GM23338 (cell line): ENCODE data around the gene MPP7. TPM values are rescaled to one million over a fixed set of nuclear protein-coding genes. Genes with fewer than 3 reads are reported as not detected.

ENCODE experiments used
- ATAC-seq: fragments of 200-7000 bp; cut with Tn5 transposase; 3 replicates; pipeline ENCODE4 v1.9.1; 2020
- DNase-seq: peaks from one replicate; pipeline ENCODE4 v3.0.0-alpha.2; 2015; ENCODE audit warnings: low spot score
- H2AFZ ChIP-seq: fragments of 200-600 bp; sonication (generic); 2 replicates; pipeline ENCODE4 v1.8.0; 2016; ENCODE audit warnings: antibody characterized with exemption, mild to moderate bottlenecking, moderate library complexity
- H3F3A ChIP-seq: fragments of 200-600 bp; sonication (generic); replicated peaks from 2 replicates; pipeline ENCODE4 v1.8.0; 2017; ENCODE audit warnings: antibody characterized with exemption, mixed run types, low read depth
- H3K27ac ChIP-seq: fragments of 200-600 bp; sonication (generic); 2 replicates; pipeline ENCODE4 v1.6.1; 2016; ENCODE audit warnings: low read depth
- H3K27me3 ChIP-seq: fragments of 200-600 bp; sonication (generic); 2 replicates; pipeline ENCODE4 v1.8.0; 2016; ENCODE audit warnings: mild to moderate bottlenecking, mixed run types, moderate library complexity; ENCODE audit not compliant: insufficient read depth
- H3K36me3 ChIP-seq: fragments of 200-600 bp; sonication (generic); 2 replicates; pipeline ENCODE4 v1.8.0; 2016; ENCODE audit warnings: mild to moderate bottlenecking; ENCODE audit not compliant: insufficient read depth
- H3K4me1 ChIP-seq: fragments of 200-600 bp; sonication (generic); 2 replicates; pipeline ENCODE4 v1.8.0; 2016; ENCODE audit warnings: mild to moderate bottlenecking, moderate library complexity; ENCODE audit not compliant: insufficient read depth
- H3K4me2 ChIP-seq: fragments of 200-600 bp; sonication (generic); 2 replicates; pipeline ENCODE4 v1.7.1; 2017; ENCODE audit warnings: mixed run types
- H3K4me3 ChIP-seq: fragments of 200-600 bp; sonication (generic); 2 replicates; pipeline ENCODE4 v1.6.1; 2016; ENCODE audit warnings: mixed run types
- H3K79me2 ChIP-seq: fragments of 200-600 bp; sonication (generic); replicated peaks from 2 replicates; pipeline ENCODE4 v1.8.0; 2017; ENCODE audit warnings: mild to moderate bottlenecking; ENCODE audit not compliant: insufficient read depth
- H3K9me2 ChIP-seq: fragments of 200-600 bp; sonication (generic); 2 replicates; pipeline ENCODE4 v1.8.0; 2017; ENCODE audit not compliant: insufficient read depth
- H4K20me1 ChIP-seq: fragments of 200-600 bp; sonication (generic); replicated peaks from 2 replicates; pipeline ENCODE4 v1.8.0; 2017; ENCODE audit warnings: mild to moderate bottlenecking; ENCODE audit not compliant: insufficient read depth
- H3K27ac Mint-ChIP-seq: 2 replicates; pipeline ENCODE4 v1.8.0; 2020; ENCODE audit warnings: inconsistent platforms, mild to moderate bottlenecking, moderate library complexity, mixed read lengths
- H3K27me3 Mint-ChIP-seq: 3 replicates; pipeline ENCODE4 v1.8.0; 2022; ENCODE audit warnings: low read depth, mild to moderate bottlenecking, moderate library complexity, mixed read lengths, inconsistent platforms; ENCODE audit not compliant: insufficient read depth, poor library complexity
- H3K36me3 Mint-ChIP-seq: 3 replicates; pipeline ENCODE4 v1.8.0; 2021; ENCODE audit warnings: low read depth, mild to moderate bottlenecking, inconsistent platforms, moderate library complexity, mixed read lengths
- H3K4me1 Mint-ChIP-seq: 3 replicates; pipeline ENCODE4 v1.8.0; 2020; ENCODE audit warnings: mild to moderate bottlenecking, inconsistent platforms, mixed read lengths
- H3K4me3 Mint-ChIP-seq: 3 replicates; pipeline ENCODE4 v1.8.0; 2021; ENCODE audit warnings: moderate library complexity, mild to moderate bottlenecking, inconsistent platforms, mixed read lengths
- H3K9me3 Mint-ChIP-seq: 3 replicates; pipeline ENCODE4 v1.8.0; 2020; ENCODE audit warnings: moderate library complexity, mild to moderate bottlenecking, inconsistent platforms, mixed read lengths
- CREB1 ChIP-seq: fragments of 250-450 bp; sonication (Bioruptor Pico); IDR thresholded peaks from 2 replicates; pipeline ENCODE4 v1.5.0; 2020; ENCODE audit warnings: low read depth, mild to moderate bottlenecking, moderate library complexity
- EZH2 ChIP-seq: fragments of 200-600 bp; sonication (generic); IDR thresholded peaks from one replicate; pipeline ENCODE4 v1.8.0; 2017; ENCODE audit warnings: antibody characterized with exemption, mild to moderate bottlenecking, low read depth; ENCODE audit not compliant: unreplicated experiment
- EZH2phosphoT487 ChIP-seq: fragments of 200-600 bp; sonication (generic); IDR thresholded peaks from one replicate; pipeline ENCODE4 v1.8.1; 2018; ENCODE audit warnings: antibody characterized with exemption; ENCODE audit not compliant: unreplicated experiment
- JUNB ChIP-seq: IDR thresholded peaks from one replicate; pipeline ENCODE4 v1.6.1; 2016; ENCODE audit warnings: antibody characterized with exemption; ENCODE audit not compliant: unreplicated experiment
- NANOG ChIP-seq: IDR thresholded peaks from 2 replicates; pipeline ENCODE4 v1.6.1; 2016; ENCODE audit warnings: antibody characterized with exemption, borderline replicate concordance
- POLR2AphosphoS5 ChIP-seq: IDR thresholded peaks from 2 replicates; pipeline ENCODE4 v1.6.1; 2016; ENCODE audit warnings: antibody characterized with exemption, low read depth
- STAT1 ChIP-seq: IDR thresholded peaks from one replicate; pipeline ENCODE4 v1.6.1; 2016; ENCODE audit warnings: antibody characterized with exemption; ENCODE audit not compliant: unreplicated experiment
- ZNF114 ChIP-seq: fragments of 250-450 bp; sonication (Bioruptor Pico); IDR thresholded peaks from 2 replicates; pipeline ENCODE4 v1.5.0; 2020; ENCODE audit warnings: mild to moderate bottlenecking, moderate library complexity
- ZNF331 ChIP-seq: fragments of 250-450 bp; sonication (Bioruptor Pico); IDR thresholded peaks from 2 replicates; pipeline ENCODE4 v1.5.0; 2020; ENCODE audit warnings: low read depth, mild to moderate bottlenecking, moderate library complexity
- polyA plus RNA-seq: library from polyadenylated mRNA; unstranded; fragments of >200 nt; fragmentation: Nextera tagmentation; extraction: Ambion mirVana; gene quantifications from 2 replicates; pipeline ENCODE4 v1.2.1, GENCODE V29; 2016
- total RNA-seq: library from RNA; depleted of rRNA; stranded (reverse); fragments of >200 nt; shearing (Covaris generic); gene quantifications from 2 replicates; pipeline ENCODE4 v1.2.3, GENCODE V29; 2014
- TF ChIP-seq, protein P1 (sequence below): IDR thresholded peaks from one replicate; pipeline ENCODE4 v1.6.1; 2018; ENCODE audit warnings: antibody characterized with exemption; ENCODE audit not compliant: unreplicated experiment
- TF ChIP-seq, protein P2 (sequence below): IDR thresholded peaks from 2 replicates; pipeline ENCODE4 v1.6.1; 2016; ENCODE audit warnings: antibody characterized with exemption
- TF ChIP-seq, protein P3 (sequence below), 2 experiments: fragments of 200-600 bp in 1 of 2; sonication (generic) in 1 of 2; conservative IDR thresholded peaks; 2 replicates each; pipeline versions ENCODE4 v1.5.1 to v1.6.1; 2016 to 2017; ENCODE audit warnings: antibody characterized with exemption in 2 of 2, low read depth in 2 of 2, mild to moderate bottlenecking in 2 of 2, moderate library complexity in 1 of 2
- TF ChIP-seq, protein P4 (sequence below): fragments of 250-450 bp; sonication (Bioruptor Pico); IDR thresholded peaks from 2 replicates; pipeline ENCODE4 v1.5.0; 2020; ENCODE audit warnings: mild to moderate bottlenecking, moderate library complexity

The MPP7 gene
- total and polyA plus RNA-seq, 2 experiments from 2014 or later: 5.0 to 8.0 TPM

DNA sequence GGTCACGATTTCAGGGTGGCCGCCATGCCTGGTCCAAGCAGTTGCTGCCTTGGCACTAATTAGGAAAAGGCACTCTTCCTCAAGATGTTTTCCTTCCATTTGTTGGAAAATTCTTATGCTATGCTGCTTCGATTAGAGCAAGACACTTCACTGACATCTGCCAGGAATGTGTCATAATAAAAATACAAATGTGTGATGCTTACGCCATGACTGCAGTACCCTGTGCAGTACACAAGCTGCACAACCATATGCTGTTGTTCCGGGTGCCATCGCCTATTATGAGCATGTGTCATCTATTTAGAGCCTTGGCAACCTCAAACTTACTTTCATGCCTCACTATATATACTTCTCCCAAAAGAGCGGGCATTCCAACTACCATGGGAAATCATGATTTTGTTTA, 14.9 kb upstream of the MPP7 start:
- no peaks in the 10 kb centered on the region for H3K27me3 ChIP-seq
- H4K20me1 ChIP-seq: no peaks in the 10 kb centered on the region
- ATAC-seq (no peak), DNase-seq (no peak)
- no peaks in the 10 kb centered on the region for H3K4me1 Mint-ChIP-seq
- H2AFZ ChIP-seq: no peak overlapping the region
- H3K27me3 Mint-ChIP-seq: peaks cover 4% of the 10 kb centered on the region
- no peaks in the 10 kb centered on the region for H3K79me2 ChIP-seq
- H3K4me3 ChIP-seq: no peak overlapping the region
- no peak overlapping the region for H3K27ac ChIP-seq
- H3K4me2 ChIP-seq: no peak overlapping the region
- TF ChIP-seq, protein P1, sequence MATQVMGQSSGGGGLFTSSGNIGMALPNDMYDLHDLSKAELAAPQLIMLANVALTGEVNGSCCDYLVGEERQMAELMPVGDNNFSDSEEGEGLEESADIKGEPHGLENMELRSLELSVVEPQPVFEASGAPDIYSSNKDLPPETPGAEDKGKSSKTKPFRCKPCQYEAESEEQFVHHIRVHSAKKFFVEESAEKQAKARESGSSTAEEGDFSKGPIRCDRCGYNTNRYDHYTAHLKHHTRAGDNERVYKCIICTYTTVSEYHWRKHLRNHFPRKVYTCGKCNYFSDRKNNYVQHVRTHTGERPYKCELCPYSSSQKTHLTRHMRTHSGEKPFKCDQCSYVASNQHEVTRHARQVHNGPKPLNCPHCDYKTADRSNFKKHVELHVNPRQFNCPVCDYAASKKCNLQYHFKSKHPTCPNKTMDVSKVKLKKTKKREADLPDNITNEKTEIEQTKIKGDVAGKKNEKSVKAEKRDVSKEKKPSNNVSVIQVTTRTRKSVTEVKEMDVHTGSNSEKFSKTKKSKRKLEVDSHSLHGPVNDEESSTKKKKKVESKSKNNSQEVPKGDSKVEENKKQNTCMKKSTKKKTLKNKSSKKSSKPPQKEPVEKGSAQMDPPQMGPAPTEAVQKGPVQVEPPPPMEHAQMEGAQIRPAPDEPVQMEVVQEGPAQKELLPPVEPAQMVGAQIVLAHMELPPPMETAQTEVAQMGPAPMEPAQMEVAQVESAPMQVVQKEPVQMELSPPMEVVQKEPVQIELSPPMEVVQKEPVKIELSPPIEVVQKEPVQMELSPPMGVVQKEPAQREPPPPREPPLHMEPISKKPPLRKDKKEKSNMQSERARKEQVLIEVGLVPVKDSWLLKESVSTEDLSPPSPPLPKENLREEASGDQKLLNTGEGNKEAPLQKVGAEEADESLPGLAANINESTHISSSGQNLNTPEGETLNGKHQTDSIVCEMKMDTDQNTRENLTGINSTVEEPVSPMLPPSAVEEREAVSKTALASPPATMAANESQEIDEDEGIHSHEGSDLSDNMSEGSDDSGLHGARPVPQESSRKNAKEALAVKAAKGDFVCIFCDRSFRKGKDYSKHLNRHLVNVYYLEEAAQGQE: no peak
- no peak for TF ChIP-seq NANOG
- no peak for TF ChIP-seq CREB1 (CRISPR knock-in tag)
- no peak for TF ChIP-seq ZNF331 (CRISPR knock-in tag)
- no peak for TF ChIP-seq JUNB
- TF ChIP-seq EZH2: no peak
- TF ChIP-seq, protein P2, sequence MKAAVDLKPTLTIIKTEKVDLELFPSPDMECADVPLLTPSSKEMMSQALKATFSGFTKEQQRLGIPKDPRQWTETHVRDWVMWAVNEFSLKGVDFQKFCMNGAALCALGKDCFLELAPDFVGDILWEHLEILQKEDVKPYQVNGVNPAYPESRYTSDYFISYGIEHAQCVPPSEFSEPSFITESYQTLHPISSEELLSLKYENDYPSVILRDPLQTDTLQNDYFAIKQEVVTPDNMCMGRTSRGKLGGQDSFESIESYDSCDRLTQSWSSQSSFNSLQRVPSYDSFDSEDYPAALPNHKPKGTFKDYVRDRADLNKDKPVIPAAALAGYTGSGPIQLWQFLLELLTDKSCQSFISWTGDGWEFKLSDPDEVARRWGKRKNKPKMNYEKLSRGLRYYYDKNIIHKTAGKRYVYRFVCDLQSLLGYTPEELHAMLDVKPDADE: no peak
- no peak for TF ChIP-seq EZH2phosphoT487
- TF ChIP-seq, protein P3, sequence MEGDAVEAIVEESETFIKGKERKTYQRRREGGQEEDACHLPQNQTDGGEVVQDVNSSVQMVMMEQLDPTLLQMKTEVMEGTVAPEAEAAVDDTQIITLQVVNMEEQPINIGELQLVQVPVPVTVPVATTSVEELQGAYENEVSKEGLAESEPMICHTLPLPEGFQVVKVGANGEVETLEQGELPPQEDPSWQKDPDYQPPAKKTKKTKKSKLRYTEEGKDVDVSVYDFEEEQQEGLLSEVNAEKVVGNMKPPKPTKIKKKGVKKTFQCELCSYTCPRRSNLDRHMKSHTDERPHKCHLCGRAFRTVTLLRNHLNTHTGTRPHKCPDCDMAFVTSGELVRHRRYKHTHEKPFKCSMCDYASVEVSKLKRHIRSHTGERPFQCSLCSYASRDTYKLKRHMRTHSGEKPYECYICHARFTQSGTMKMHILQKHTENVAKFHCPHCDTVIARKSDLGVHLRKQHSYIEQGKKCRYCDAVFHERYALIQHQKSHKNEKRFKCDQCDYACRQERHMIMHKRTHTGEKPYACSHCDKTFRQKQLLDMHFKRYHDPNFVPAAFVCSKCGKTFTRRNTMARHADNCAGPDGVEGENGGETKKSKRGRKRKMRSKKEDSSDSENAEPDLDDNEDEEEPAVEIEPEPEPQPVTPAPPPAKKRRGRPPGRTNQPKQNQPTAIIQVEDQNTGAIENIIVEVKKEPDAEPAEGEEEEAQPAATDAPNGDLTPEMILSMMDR (conservative IDR thresholded peaks at IDR 0.05; ENCODE audit: low read depth in 2 of 2): no peak
- TF ChIP-seq POLR2AphosphoS5: no peak
- TF ChIP-seq, protein P4, sequence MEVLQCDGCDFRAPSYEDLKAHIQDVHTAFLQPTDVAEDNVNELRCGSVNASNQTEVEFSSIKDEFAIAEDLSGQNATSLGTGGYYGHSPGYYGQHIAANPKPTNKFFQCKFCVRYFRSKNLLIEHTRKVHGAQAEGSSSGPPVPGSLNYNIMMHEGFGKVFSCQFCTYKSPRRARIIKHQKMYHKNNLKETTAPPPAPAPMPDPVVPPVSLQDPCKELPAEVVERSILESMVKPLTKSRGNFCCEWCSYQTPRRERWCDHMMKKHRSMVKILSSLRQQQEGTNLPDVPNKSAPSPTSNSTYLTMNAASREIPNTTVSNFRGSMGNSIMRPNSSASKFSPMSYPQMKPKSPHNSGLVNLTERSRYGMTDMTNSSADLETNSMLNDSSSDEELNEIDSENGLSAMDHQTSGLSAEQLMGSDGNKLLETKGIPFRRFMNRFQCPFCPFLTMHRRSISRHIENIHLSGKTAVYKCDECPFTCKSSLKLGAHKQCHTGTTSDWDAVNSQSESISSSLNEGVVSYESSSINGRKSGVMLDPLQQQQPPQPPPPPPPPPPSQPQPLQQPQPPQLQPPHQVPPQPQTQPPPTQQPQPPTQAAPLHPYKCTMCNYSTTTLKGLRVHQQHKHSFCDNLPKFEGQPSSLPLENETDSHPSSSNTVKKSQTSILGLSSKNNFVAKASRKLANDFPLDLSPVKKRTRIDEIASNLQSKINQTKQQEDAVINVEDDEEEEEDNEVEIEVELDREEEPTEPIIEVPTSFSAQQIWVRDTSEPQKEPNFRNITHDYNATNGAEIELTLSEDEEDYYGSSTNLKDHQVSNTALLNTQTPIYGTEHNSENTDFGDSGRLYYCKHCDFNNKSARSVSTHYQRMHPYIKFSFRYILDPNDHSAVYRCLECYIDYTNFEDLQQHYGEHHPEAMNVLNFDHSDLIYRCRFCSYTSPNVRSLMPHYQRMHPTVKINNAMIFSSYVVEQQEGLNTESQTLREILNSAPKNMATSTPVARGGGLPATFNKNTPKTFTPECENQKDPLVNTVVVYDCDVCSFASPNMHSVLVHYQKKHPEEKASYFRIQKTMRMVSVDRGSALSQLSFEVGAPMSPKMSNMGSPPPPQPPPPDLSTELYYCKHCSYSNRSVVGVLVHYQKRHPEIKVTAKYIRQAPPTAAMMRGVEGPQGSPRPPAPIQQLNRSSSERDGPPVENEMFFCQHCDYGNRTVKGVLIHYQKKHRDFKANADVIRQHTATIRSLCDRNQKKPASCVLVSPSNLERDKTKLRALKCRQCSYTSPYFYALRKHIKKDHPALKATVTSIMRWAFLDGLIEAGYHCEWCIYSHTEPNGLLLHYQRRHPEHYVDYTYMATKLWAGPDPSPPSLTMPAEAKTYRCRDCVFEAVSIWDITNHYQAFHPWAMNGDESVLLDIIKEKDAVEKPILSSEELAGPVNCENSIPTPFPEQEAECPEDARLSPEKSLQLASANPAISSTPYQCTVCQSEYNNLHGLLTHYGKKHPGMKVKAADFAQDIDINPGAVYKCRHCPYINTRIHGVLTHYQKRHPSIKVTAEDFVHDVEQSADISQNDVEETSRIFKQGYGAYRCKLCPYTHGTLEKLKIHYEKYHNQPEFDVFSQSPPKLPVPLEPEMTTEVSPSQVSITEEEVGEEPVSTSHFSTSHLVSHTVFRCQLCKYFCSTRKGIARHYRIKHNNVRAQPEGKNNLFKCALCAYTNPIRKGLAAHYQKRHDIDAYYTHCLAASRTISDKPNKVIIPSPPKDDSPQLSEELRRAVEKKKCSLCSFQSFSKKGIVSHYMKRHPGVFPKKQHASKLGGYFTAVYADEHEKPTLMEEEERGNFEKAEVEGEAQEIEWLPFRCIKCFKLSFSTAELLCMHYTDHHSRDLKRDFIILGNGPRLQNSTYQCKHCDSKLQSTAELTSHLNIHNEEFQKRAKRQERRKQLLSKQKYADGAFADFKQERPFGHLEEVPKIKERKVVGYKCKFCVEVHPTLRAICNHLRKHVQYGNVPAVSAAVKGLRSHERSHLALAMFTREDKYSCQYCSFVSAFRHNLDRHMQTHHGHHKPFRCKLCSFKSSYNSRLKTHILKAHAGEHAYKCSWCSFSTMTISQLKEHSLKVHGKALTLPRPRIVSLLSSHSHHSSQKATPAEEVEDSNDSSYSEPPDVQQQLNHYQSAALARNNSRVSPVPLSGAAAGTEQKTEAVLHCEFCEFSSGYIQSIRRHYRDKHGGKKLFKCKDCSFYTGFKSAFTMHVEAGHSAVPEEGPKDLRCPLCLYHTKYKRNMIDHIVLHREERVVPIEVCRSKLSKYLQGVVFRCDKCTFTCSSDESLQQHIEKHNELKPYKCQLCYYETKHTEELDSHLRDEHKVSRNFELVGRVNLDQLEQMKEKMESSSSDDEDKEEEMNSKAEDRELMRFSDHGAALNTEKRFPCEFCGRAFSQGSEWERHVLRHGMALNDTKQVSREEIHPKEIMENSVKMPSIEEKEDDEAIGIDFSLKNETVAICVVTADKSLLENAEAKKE (CRISPR knock-in tag): no peak
- TF ChIP-seq ZNF114: no peak
- no peak for TF ChIP-seq STAT1
- no peaks in the 10 kb centered on the region for H3F3A ChIP-seq
- H3K4me1 ChIP-seq: no peaks in the 10 kb centered on the region
- no peak overlapping the region for H3K4me3 Mint-ChIP-seq
- H3K9me3 Mint-ChIP-seq: no peaks in the 10 kb centered on the region
- no peaks in the 10 kb centered on the region for H3K36me3 Mint-ChIP-seq
- H3K36me3 ChIP-seq: no peaks in the 10 kb centered on the region
- no peak overlapping the region for H3K27ac Mint-ChIP-seq
- H3K9me2 ChIP-seq: no peaks in the 10 kb centered on the region
